ENCODE results near the gene S100A11. TPM values are rescaled to one million over a fixed set of nuclear protein-coding genes. Genes with fewer than 3 reads are reported as not detected.

S100A11 gene
- total RNA-seq, 4 donors from 2014 or later, result 41.9 to 183 (median 125) TPM

GRCh38 chr1:151995774-151996173 is 41.0 kb downstream of the S100A11 start:
- Histone ChIP-seq H3K27ac (no peak overlapping the region), H3K9me3 (no peaks in the 10 kb centered on the region), H3K4me1 (peaks cover 3 to 42% (median 18%) of the 10 kb centered on the region in 3 donors), H3K27me3 (no peaks in the 10 kb centered on the region), H3K36me3 (no peaks in the 10 kb centered on the region), H3K4me3 (no peak overlapping the region)
- no peak for ATAC-seq
- no peak for TF ChIP-seq POLR2AphosphoS5 (IDR thresholded peaks at IDR 0.05)
- no peak for TF ChIP-seq POLR2A (IDR thresholded peaks at IDR 0.05)
- no peak for TF ChIP-seq CTCF (IDR thresholded peaks at IDR 0.05)
- no peak for TF ChIP-seq EP300 (IDR thresholded peaks at IDR 0.05)
- 63 to 83% methylated on average over 2 of the region's 2 CpGs for WGBS, 2 donors (ENCODE audit: low coverage in 1 of 2)

- H3K4me1 ChIP-seq, result peaks cover 10 to 50% (median 25%) of the 10 kb centered on the region in 3 donors
- H3K27me3 ChIP-seq, result no peaks in the 10 kb centered on the region
- 41 to 81% methylated on average over 3 to 6 of the region's 6 CpGs for WGBS, 2 donors (ENCODE audit: low coverage in 1 of 2)
- peak overlapping the region in 3 of 4 donors; percentile 91 to 95 (median 95) for H3K27ac ChIP-seq
- no peak for ATAC-seq
- H3K36me3 ChIP-seq, result no peaks in the 10 kb centered on the region
- TF ChIP-seq POLR2AphosphoS5 (IDR thresholded peaks at IDR 0.05) (peak; percentile 80), POLR2A (IDR thresholded peaks at IDR 0.05) (no peak), EP300 (IDR thresholded peaks at IDR 0.05) (no peak), CTCF (IDR thresholded peaks at IDR 0.05) (no peak)
- H3K4me3 ChIP-seq, result no peak overlapping the region
- no peaks in the 10 kb centered on the region for H3K9me3 ChIP-seq
Measured at GRCh38 chr1:151994956-151995355, 41.8 kb downstream of the S100A11 start.

GRCh38 chr1:151993734-151994496 is 42.9 kb downstream of the S100A11 start, which contains the start of gene S100A10:
S100A10 (minus strand) TSS chr1:151993859; CDS start chr1:151986230, 7,629 bp downstream.
- peak within 1 kb of the TSS; percentile 60 to 95 (median 93) for H3K27ac ChIP-seq
- peak; percentile 92 for TF ChIP-seq POLR2AphosphoS5 (IDR thresholded peaks at IDR 0.05)
- no peak for TF ChIP-seq EP300 (IDR thresholded peaks at IDR 0.05)
- TF ChIP-seq POLR2A (IDR thresholded peaks at IDR 0.05), result peak; percentile 87 to 91
- peaks cover 10 to 61% (median 36%) of the 10 kb centered on the region in 3 donors for H3K4me1 ChIP-seq
- no peaks in the 10 kb centered on the region for H3K36me3 ChIP-seq
- 0 to 3% methylated on average over 6 to 13 of the region's 69 CpGs for WGBS, 2 donors (ENCODE audit: low coverage in 1 of 2)
- H3K4me3 ChIP-seq, result peak within 1 kb of the TSS; percentile 45 to 75
- peak; percentile 79 for ATAC-seq
- no peaks in the 10 kb centered on the region for H3K27me3 ChIP-seq
- no peaks in the 10 kb centered on the region for H3K9me3 ChIP-seq

- H3K4me3 ChIP-seq, result peak overlapping the region; percentile 45 to 75
- no peak for TF ChIP-seq POLR2A (IDR thresholded peaks at IDR 0.05)
- TF ChIP-seq EP300 (IDR thresholded peaks at IDR 0.05), result no peak
- no peak for TF ChIP-seq POLR2AphosphoS5 (IDR thresholded peaks at IDR 0.05)
- peak overlapping the region; percentile 60 to 95 (median 93) for H3K27ac ChIP-seq
- no peaks in the 10 kb centered on the region for H3K27me3 ChIP-seq
- peaks cover 17 to 68% (median 43%) of the 10 kb centered on the region in 3 donors for H3K4me1 ChIP-seq
- H3K36me3 ChIP-seq, result no peaks in the 10 kb centered on the region
- ATAC-seq, result no peak
- no peaks in the 10 kb centered on the region for H3K9me3 ChIP-seq
- WGBS, 2 donors (ENCODE audit: low coverage in 1 of 2), result 0% methylated on average over 18 to 23 of the region's 50 CpGs
Measured at GRCh38 chr1:151993084-151993733, 43.6 kb downstream of the S100A11 start.

GRCh38 chr1:151992303-151993083 is 44.3 kb downstream of the S100A11 start:
- no peaks in the 10 kb centered on the region for H3K36me3 ChIP-seq
- no peaks in the 10 kb centered on the region for H3K9me3 ChIP-seq
- no peaks in the 10 kb centered on the region for H3K27me3 ChIP-seq
- peak overlapping the region; percentile 60 to 95 (median 93) for H3K27ac ChIP-seq
- H3K4me1 ChIP-seq, result peaks cover 21 to 75% (median 49%) of the 10 kb centered on the region in 3 donors
- peak in 1 of 4 experiments; percentile 8 for TF ChIP-seq CTCF (IDR thresholded peaks at IDR 0.05)
- TF ChIP-seq EP300 (IDR thresholded peaks at IDR 0.05), result no peak
- TF ChIP-seq POLR2AphosphoS5 (IDR thresholded peaks at IDR 0.05), result peak; percentile 58
- peak; percentile 65 for TF ChIP-seq POLR2A (IDR thresholded peaks at IDR 0.05)
- WGBS, 2 donors (ENCODE audit: low coverage in 1 of 2), result 0 to 10% methylated on average over 2 to 3 of the region's 21 CpGs
- peak; percentile 81 for ATAC-seq
- peak overlapping the region; percentile 45 to 75 for H3K4me3 ChIP-seq

All from gastroesophageal sphincter (tissue), 4 donors.